Mucosa of gallbladder (tissue), 1 donor: ENCODE data around the gene KDM4B. TPM values are rescaled to one million over a fixed set of nuclear protein-coding genes. Genes with fewer than 3 reads are reported as not detected.

Experiments
- DNase-seq: peaks from one replicate; pipeline ENCODE4 v3.0.0-alpha.2; 2020; ENCODE audit warnings: low spot score
- total RNA-seq: library from RNA; stranded (reverse); gene quantifications from one replicate; pipeline ENCODE4 v1.2.1, GENCODE V29; 2021
- donor health status: DM: no; HTN: no; CAD: no.

KDM4B gene
- total RNA-seq, 1 donor from 2014 or later = 49.3 TPM

- no peak for DNase-seq
Measured at GRCh38 chr19:5107432-5108122, 138.7 kb downstream of the KDM4B start.

- no peak for DNase-seq
Measured at GRCh38 chr19:5108123-5108596, 139.2 kb downstream of the KDM4B start.

GRCh38 chr19:5108866-5109265, 140.0 kb downstream of the KDM4B start:
- no peak for DNase-seq

- no peak for DNase-seq
Measured at GRCh38 chr19:5109560-5109959, 140.6 kb downstream of the KDM4B start.

- no peak for DNase-seq
Measured at GRCh38 chr19:5110546-5110945, 141.6 kb downstream of the KDM4B start.

GRCh38 chr19:5111051-5111450, 142.1 kb downstream of the KDM4B start:
- no peak for DNase-seq

GRCh38 chr19:5112175-5112574, 143.3 kb downstream of the KDM4B start:
- no peak for DNase-seq

GRCh38 chr19:5112681-5113575, 144.0 kb downstream of the KDM4B start:
- DNase-seq = no peak

GRCh38 chr19:5113633-5114586, 145.0 kb downstream of the KDM4B start:
- DNase-seq = no peak

- DNase-seq = no peak
Measured at GRCh38 chr19:5114727-5115126, 145.8 kb downstream of the KDM4B start.

- DNase-seq = no peak
Measured at GRCh38 chr19:5115351-5115750, 146.4 kb downstream of the KDM4B start.

- peak; percentile 23 for DNase-seq
Measured at GRCh38 chr19:5115771-5116202, 146.9 kb downstream of the KDM4B start.

- DNase-seq = no peak
Measured at GRCh38 chr19:5116292-5116691, 147.4 kb downstream of the KDM4B start.

GRCh38 chr19:5117421-5117820, 148.5 kb downstream of the KDM4B start:
- no peak for DNase-seq

GRCh38 chr19:5118026-5118425, 149.1 kb downstream of the KDM4B start:
- no peak for DNase-seq

- DNase-seq = no peak
Measured at GRCh38 chr19:5119297-5119998, 150.5 kb downstream of the KDM4B start.

GRCh38 chr19:5120321-5120720, 151.4 kb downstream of the KDM4B start:
- no peak for DNase-seq

- DNase-seq = no peak
Measured at GRCh38 chr19:5120833-5121232, 151.9 kb downstream of the KDM4B start.

GRCh38 chr19:5121266-5122120, 152.6 kb downstream of the KDM4B start:
- no peak for DNase-seq

- DNase-seq = no peak
Measured at GRCh38 chr19:5122121-5122400, 153.1 kb downstream of the KDM4B start.
